ENCODE results near the gene SIM1. TPM values are rescaled to one million over a fixed set of nuclear protein-coding genes. Genes with fewer than 3 reads are reported as not detected.
A peak's percentile ranks its signal among the peaks of the same experiment; 100 is the strongest.

SIM1 gene
- total RNA-seq, 1 experiment from 2014 or later = 1.6 TPM

GRCh38 chr6:100353276-100354015, 111.3 kb downstream of the SIM1 start:
- Histone ChIP-seq H3K36me3 (no peaks in the 10 kb centered on the region), H3K4me3 (no peak overlapping the region), H3K27ac (no peak overlapping the region), H3K4me1 (replicated peaks) (peaks cover 4% of the 10 kb centered on the region), H3K27me3 (replicated peaks) (no peaks in the 10 kb centered on the region), H3K9me3 (replicated peaks) (no peaks in the 10 kb centered on the region)
- DNase-seq (ENCODE audit: low read depth in 1 of 2, low spot score in 2 of 2) = no peak

GRCh38 chr6:100350139-100350538, 114.6 kb downstream of the SIM1 start:
- no peaks in the 10 kb centered on the region for H3K9me3 ChIP-seq (replicated peaks)
- no peaks in the 10 kb centered on the region for H3K36me3 ChIP-seq
- no peaks in the 10 kb centered on the region for H3K27me3 ChIP-seq (replicated peaks)
- peaks cover 37% of the 10 kb centered on the region for H3K4me1 ChIP-seq (replicated peaks)
- DNase-seq (ENCODE audit: low read depth in 1 of 2, low spot score in 2 of 2) = no peak
- no peak overlapping the region for H3K27ac ChIP-seq
- no peak overlapping the region for H3K4me3 ChIP-seq

GRCh38 chr6:100349366-100349765, 115.4 kb downstream of the SIM1 start:
- Histone ChIP-seq H3K27me3 (replicated peaks) (no peaks in the 10 kb centered on the region), H3K4me3 (no peak overlapping the region), H3K27ac (no peak overlapping the region), H3K36me3 (no peaks in the 10 kb centered on the region), H3K4me1 (replicated peaks) (peaks cover 43% of the 10 kb centered on the region), H3K9me3 (replicated peaks) (no peaks in the 10 kb centered on the region)
- DNase-seq (ENCODE audit: low read depth in 1 of 2, low spot score in 2 of 2) = no peak

GRCh38 chr6:100347901-100348550, 116.7 kb downstream of the SIM1 start:
- Histone ChIP-seq H3K9me3 (replicated peaks) (no peaks in the 10 kb centered on the region), H3K36me3 (no peaks in the 10 kb centered on the region), H3K4me1 (replicated peaks) (peaks cover 55% of the 10 kb centered on the region), H3K27ac (peak overlapping the region; percentile 92), H3K27me3 (replicated peaks) (no peaks in the 10 kb centered on the region), H3K4me3 (no peak overlapping the region)
- peak in 1 of 2 experiments; percentile 60 for DNase-seq (ENCODE audit: low read depth in 1 of 2, low spot score in 2 of 2)

GRCh38 chr6:100346828-100347227, 117.9 kb downstream of the SIM1 start:
- peaks cover 59% of the 10 kb centered on the region for H3K4me1 ChIP-seq (replicated peaks)
- no peaks in the 10 kb centered on the region for H3K9me3 ChIP-seq (replicated peaks)
- peak overlapping the region; percentile 3; the same call in 1 of the 2 replicates for H3K4me3 ChIP-seq
- DNase-seq (ENCODE audit: low read depth in 1 of 2, low spot score in 2 of 2) = peak in 1 of 2 experiments; percentile 76
- peak overlapping the region; percentile 92 for H3K27ac ChIP-seq
- no peaks in the 10 kb centered on the region for H3K36me3 ChIP-seq
- H3K27me3 ChIP-seq (replicated peaks) = no peaks in the 10 kb centered on the region

- no peaks in the 10 kb centered on the region for H3K9me3 ChIP-seq (replicated peaks)
- no peaks in the 10 kb centered on the region for H3K27me3 ChIP-seq (replicated peaks)
- peaks cover 59% of the 10 kb centered on the region for H3K4me1 ChIP-seq (replicated peaks)
- H3K36me3 ChIP-seq = no peaks in the 10 kb centered on the region
- DNase-seq (ENCODE audit: low read depth in 1 of 2, low spot score in 2 of 2) = peak in 1 of 2 experiments; percentile 64
- peak overlapping the region; percentile 92 for H3K27ac ChIP-seq
- no peak overlapping the region for H3K4me3 ChIP-seq
Measured at GRCh38 chr6:100346203-100346602, 118.5 kb downstream of the SIM1 start.

GRCh38 chr6:100344761-100345160, 120.0 kb downstream of the SIM1 start:
- peaks cover 59% of the 10 kb centered on the region for H3K4me1 ChIP-seq (replicated peaks)
- H3K9me3 ChIP-seq (replicated peaks) = no peaks in the 10 kb centered on the region
- H3K27me3 ChIP-seq (replicated peaks) = no peaks in the 10 kb centered on the region
- H3K4me3 ChIP-seq = no peak overlapping the region
- H3K36me3 ChIP-seq = no peaks in the 10 kb centered on the region
- H3K27ac ChIP-seq = peak overlapping the region; percentile 92
- peak in 1 of 2 experiments; percentile 26 for DNase-seq (ENCODE audit: low read depth in 1 of 2, low spot score in 2 of 2)

GRCh38 chr6:100344321-100344720, 120.4 kb downstream of the SIM1 start:
- no peaks in the 10 kb centered on the region for H3K27me3 ChIP-seq (replicated peaks)
- peaks cover 59% of the 10 kb centered on the region for H3K4me1 ChIP-seq (replicated peaks)
- H3K9me3 ChIP-seq (replicated peaks) = no peaks in the 10 kb centered on the region
- no peak for DNase-seq (ENCODE audit: low read depth in 1 of 2, low spot score in 2 of 2)
- no peak overlapping the region for H3K4me3 ChIP-seq
- H3K27ac ChIP-seq = no peak overlapping the region
- H3K36me3 ChIP-seq = no peaks in the 10 kb centered on the region

GRCh38 chr6:100343316-100344077, 121.2 kb downstream of the SIM1 start:
- peaks cover 55% of the 10 kb centered on the region for H3K4me1 ChIP-seq (replicated peaks)
- H3K4me3 ChIP-seq = no peak overlapping the region
- H3K36me3 ChIP-seq = no peaks in the 10 kb centered on the region
- no peak overlapping the region; the same call in 1 of the 2 replicates for H3K27ac ChIP-seq
- peak in 1 of 2 experiments; percentile 12 for DNase-seq (ENCODE audit: low read depth in 1 of 2, low spot score in 2 of 2)
- no peaks in the 10 kb centered on the region for H3K27me3 ChIP-seq (replicated peaks)
- H3K9me3 ChIP-seq (replicated peaks) = no peaks in the 10 kb centered on the region

- no peaks in the 10 kb centered on the region for H3K27me3 ChIP-seq (replicated peaks)
- H3K4me3 ChIP-seq = no peak overlapping the region
- H3K36me3 ChIP-seq = no peaks in the 10 kb centered on the region
- H3K4me1 ChIP-seq (replicated peaks) = peaks cover 49% of the 10 kb centered on the region
- H3K27ac ChIP-seq = no peak overlapping the region; the same call in 1 of the 2 replicates
- DNase-seq (ENCODE audit: low read depth in 1 of 2, low spot score in 2 of 2) = peak in 1 of 2 experiments; percentile 19
- H3K9me3 ChIP-seq (replicated peaks) = no peaks in the 10 kb centered on the region
Measured at GRCh38 chr6:100342830-100343229, 121.9 kb downstream of the SIM1 start.

- Histone ChIP-seq H3K4me1 (replicated peaks) (peaks cover 18% of the 10 kb centered on the region), H3K27ac (no peak overlapping the region), H3K36me3 (no peaks in the 10 kb centered on the region), H3K9me3 (replicated peaks) (no peaks in the 10 kb centered on the region), H3K4me3 (no peak overlapping the region), H3K27me3 (replicated peaks) (no peaks in the 10 kb centered on the region)
- DNase-seq (ENCODE audit: low read depth in 1 of 2, low spot score in 2 of 2) = no peak
Measured at GRCh38 chr6:100339574-100340255, 125.0 kb downstream of the SIM1 start.

- Histone ChIP-seq H3K4me1 (replicated peaks) (peaks cover 4% of the 10 kb centered on the region), H3K27ac (no peak overlapping the region), H3K27me3 (replicated peaks) (no peaks in the 10 kb centered on the region), H3K36me3 (no peaks in the 10 kb centered on the region), H3K9me3 (replicated peaks) (no peaks in the 10 kb centered on the region), H3K4me3 (no peak overlapping the region)
- DNase-seq (ENCODE audit: low read depth in 1 of 2, low spot score in 2 of 2) = no peak
Measured at GRCh38 chr6:100338090-100338489, 126.6 kb downstream of the SIM1 start.

- Histone ChIP-seq H3K27ac (no peak overlapping the region), H3K4me1 (replicated peaks) (no peaks in the 10 kb centered on the region), H3K4me3 (no peak overlapping the region), H3K9me3 (replicated peaks) (no peaks in the 10 kb centered on the region), H3K36me3 (no peaks in the 10 kb centered on the region), H3K27me3 (replicated peaks) (no peaks in the 10 kb centered on the region)
- DNase-seq (ENCODE audit: low read depth in 1 of 2, low spot score in 2 of 2) = no peak
Measured at GRCh38 chr6:100336876-100337275, 127.8 kb downstream of the SIM1 start.

Data from SJSA1 (cell line).